Measurements from ENCODE around the gene FBXW12.

FBXW12 gene

GRCh38 chr3:48423241-48423882 lies 51.3 kb downstream of the FBXW12 start:
- no peak for DNase-seq (ENCODE audit: low read depth)

GRCh38 chr3:48423883-48424695 lies 52.1 kb downstream of the FBXW12 start:
- no peak for DNase-seq (ENCODE audit: low read depth)

- no peak for DNase-seq (ENCODE audit: low read depth)
These were observed 53.3 kb downstream of the FBXW12 start for GRCh38 chr3:48425281-48425812.

GRCh38 chr3:48426401-48426909 lies 54.4 kb downstream of the FBXW12 start:
- DNase-seq (ENCODE audit: low read depth): no peak

GRCh38 chr3:48426944-48427629 lies 55.1 kb downstream of the FBXW12 start:
- DNase-seq (ENCODE audit: low read depth): no peak

GRCh38 chr3:48427630-48427962 lies 55.6 kb downstream of the FBXW12 start:
- no peak for DNase-seq (ENCODE audit: low read depth)

- DNase-seq (ENCODE audit: low read depth): no peak
These were observed 56.1 kb downstream of the FBXW12 start for GRCh38 chr3:48428088-48428571.

- no peak for DNase-seq (ENCODE audit: low read depth)
These were observed 56.7 kb downstream of the FBXW12 start for GRCh38 chr3:48428572-48429316.

GRCh38 chr3:48429317-48429959 lies 57.4 kb downstream of the FBXW12 start:
- no peak for DNase-seq (ENCODE audit: low read depth)

GRCh38 chr3:48429960-48430707 lies 58.1 kb downstream of the FBXW12 start, which contains the start of gene PLXNB1:
TSS of gene PLXNB1 (minus strand) at chr3:48430086. CDS start at chr3:48424611, 5,475 bp downstream.
- DNase-seq (ENCODE audit: low read depth): peak; percentile 42

- DNase-seq (ENCODE audit: low read depth): no peak
These were observed 58.7 kb downstream of the FBXW12 start for GRCh38 chr3:48430708-48431101.

- DNase-seq (ENCODE audit: low read depth): no peak
These were observed 59.4 kb downstream of the FBXW12 start for GRCh38 chr3:48431224-48432029.

- no peak for DNase-seq (ENCODE audit: low read depth)
These were observed 60.7 kb downstream of the FBXW12 start for GRCh38 chr3:48432411-48433371.

- DNase-seq (ENCODE audit: low read depth): no peak
These were observed 61.6 kb downstream of the FBXW12 start for GRCh38 chr3:48433472-48434118.

- no peak for DNase-seq (ENCODE audit: low read depth)
These were observed 62.7 kb downstream of the FBXW12 start for GRCh38 chr3:48434591-48435222.

GRCh38 chr3:48435223-48435595 lies 63.2 kb downstream of the FBXW12 start:
- no peak for DNase-seq (ENCODE audit: low read depth)

GRCh38 chr3:48435774-48436476 lies 63.9 kb downstream of the FBXW12 start:
- DNase-seq (ENCODE audit: low read depth): peak; percentile 74
